CD8-positive, alpha-beta memory T cell (primary cell): ENCODE data around the gene AVPR2. TPM values are rescaled to one million over a fixed set of nuclear protein-coding genes. Genes with fewer than 3 reads are reported as not detected.

Experiments
- CTCF ChIA-PET: fragments of 350-600 bp; sonication (Branson Sonifier 250); formaldehyde crosslinking; loops from one replicate; lab custom pipeline; 2021; ENCODE audit warnings: antibody characterized with exemption; lab: Charles Lee
- POLR2A ChIA-PET: fragments of 350-600 bp; sonication (Branson Sonifier 250); formaldehyde crosslinking; loops from one replicate; lab custom pipeline; 2021; ENCODE audit warnings: antibody characterized with exemption; lab: Charles Lee
- DNase-seq, 5 donors: peaks; one replicate each; pipeline versions ENCODE4 v3.0.0 to v3.0.0-alpha.2; 2020 to 2022; ENCODE audit warnings: mixed read lengths in 1 of 5
- H3K27ac ChIP-seq: one replicate; pipeline ENCODE4 v1.7.0; 2013; ENCODE audit warnings: low read depth, mild to moderate bottlenecking, low read length, moderate library complexity
- H3K27me3 ChIP-seq: 2 replicates; pipeline ENCODE4 v1.7.0; 2013; ENCODE audit warnings: low read length, mild to moderate bottlenecking; ENCODE audit not compliant: insufficient read depth, poor library complexity, severe bottlenecking
- H3K36me3 ChIP-seq: 2 replicates; pipeline ENCODE4 v1.7.0; 2013; ENCODE audit warnings: mild to moderate bottlenecking, low read length, moderate library complexity; ENCODE audit not compliant: insufficient read depth
- H3K4me1 ChIP-seq: 2 replicates; pipeline ENCODE4 v1.7.0; 2013; ENCODE audit warnings: mild to moderate bottlenecking, low read length, moderate library complexity; ENCODE audit not compliant: insufficient read depth
- H3K4me3 ChIP-seq: 2 replicates; pipeline ENCODE4 v1.7.0; 2013; ENCODE audit warnings: mild to moderate bottlenecking, low read length
- H3K9me3 ChIP-seq: 2 replicates; pipeline ENCODE4 v1.7.0; 2013; ENCODE audit warnings: mild to moderate bottlenecking, low read length
- H3K27ac Mint-ChIP-seq, 8 donors: one replicate each; pipeline ENCODE4 v1.8.0; 2020 to 2021; ENCODE audit warnings: mixed read lengths in 8 of 8, mild to moderate bottlenecking in 6 of 8, inconsistent platforms in 3 of 8, moderate library complexity in 3 of 8
- H3K27me3 Mint-ChIP-seq, 2 donors: one replicate each; pipeline ENCODE4 v1.8.0; 2020 to 2021; ENCODE audit warnings: mixed read lengths in 2 of 2, mild to moderate bottlenecking in 1 of 2, moderate library complexity in 1 of 2
- H3K36me3 Mint-ChIP-seq, 3 donors: one replicate each; pipeline ENCODE4 v1.8.0; 2020 to 2021; ENCODE audit warnings: mixed read lengths in 3 of 3, inconsistent platforms in 1 of 3, mild to moderate bottlenecking in 1 of 3
- H3K4me1 Mint-ChIP-seq, 3 donors: one replicate each; pipeline ENCODE4 v1.8.0; 2020 to 2021; ENCODE audit warnings: mixed read lengths in 3 of 3, inconsistent platforms in 1 of 3, mild to moderate bottlenecking in 1 of 3
- H3K4me3 Mint-ChIP-seq, 7 donors: one replicate each; pipeline ENCODE4 v1.8.0; 2020 to 2021; ENCODE audit warnings: mixed read lengths in 7 of 7, mild to moderate bottlenecking in 6 of 7, moderate library complexity in 4 of 7, inconsistent platforms in 2 of 7
- H3K9me3 Mint-ChIP-seq, 5 donors: one replicate each; pipeline ENCODE4 v1.8.0; 2020 to 2022; ENCODE audit warnings: mixed read lengths in 5 of 5, mild to moderate bottlenecking in 3 of 5, moderate library complexity in 2 of 5, inconsistent platforms in 1 of 5
- polyA plus RNA-seq: library from polyadenylated mRNA; unstranded; fragments of 300-500 nt; fragmentation: Illumina TruSeq; gene quantifications from one replicate; pipeline ENCODE4 v1.2.3, GENCODE V29; 2021
- total RNA-seq, 2 experiments: library from RNA; stranded (reverse); gene quantifications; one replicate each; pipeline ENCODE4 v1.2.3, GENCODE V29; 2021

AVPR2 gene
- total and polyA plus RNA-seq, 3 experiments from 2014 or later, result not detected

DNA sequence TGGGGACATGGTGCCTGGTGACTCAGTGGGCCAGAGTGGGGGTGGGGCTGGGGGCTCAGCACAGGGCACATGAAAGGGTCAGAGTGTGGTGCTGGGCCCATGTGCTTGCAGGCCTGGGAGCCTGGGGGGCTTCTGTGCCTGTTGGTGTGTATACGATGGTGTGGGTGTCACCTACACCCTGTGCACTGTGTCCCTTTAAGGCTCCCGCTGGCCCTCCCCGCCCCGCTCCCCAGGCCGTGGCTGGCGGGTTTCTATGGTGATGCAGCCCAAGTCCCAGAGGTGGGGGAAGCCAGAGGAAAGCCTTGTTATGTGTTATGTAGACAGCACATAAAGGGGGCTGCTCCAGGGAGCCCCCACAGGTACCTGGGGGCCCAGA lies 24.0 kb upstream of the AVPR2 start:
- POLR2A ChIA-PET, result no interaction called here
- Histone ChIP-seq H3K27me3 (peaks cover 15% of the 10 kb centered on the region), H3K4me3 (no peak overlapping the region), H3K36me3 (no peaks in the 10 kb centered on the region), H3K9me3 (no peaks in the 10 kb centered on the region), H3K27ac (no peak overlapping the region), H3K4me1 (peaks cover 6% of the 10 kb centered on the region)
- no peaks in the 10 kb centered on the region for H3K9me3 Mint-ChIP-seq
- CTCF ChIA-PET, result no interaction called here
- H3K4me3 Mint-ChIP-seq, result no peak overlapping the region
- DNase-seq, result no peak
- peaks cover 5 to 16% (median 14%) of the 10 kb centered on the region in 3 donors for H3K4me1 Mint-ChIP-seq
- peaks cover 33 to 51% of the 10 kb centered on the region in 2 donors for H3K27me3 Mint-ChIP-seq
- H3K36me3 Mint-ChIP-seq, result peaks cover 0 to 3% (median 0%) of the 10 kb centered on the region in 3 donors
- H3K27ac Mint-ChIP-seq, result no peak overlapping the region

DNA sequence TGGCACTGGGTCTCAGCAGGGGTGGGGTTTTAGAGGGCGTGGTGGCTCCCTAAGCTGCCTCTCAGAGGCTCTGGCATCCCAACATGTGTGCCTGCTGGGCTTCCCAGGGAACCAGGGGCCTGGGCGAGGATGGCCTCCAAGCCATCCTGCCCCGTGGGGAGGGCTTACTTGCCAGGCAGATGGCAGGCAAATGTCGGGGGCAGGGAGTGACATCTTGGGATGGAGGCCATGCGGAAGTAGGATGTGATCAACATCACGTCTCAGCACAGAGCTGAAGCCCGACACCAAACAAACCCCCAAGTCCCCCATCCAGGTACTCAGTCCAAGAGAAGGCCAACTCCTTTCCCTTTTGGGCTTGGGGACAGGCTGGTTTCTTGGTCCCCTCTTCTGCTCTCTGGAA lies 23.2 kb upstream of the AVPR2 start:
- DNase-seq, result no peak
- peaks cover 30 to 48% of the 10 kb centered on the region in 2 donors for H3K27me3 Mint-ChIP-seq
- H3K4me3 Mint-ChIP-seq, result no peak overlapping the region
- no peaks in the 10 kb centered on the region for H3K9me3 Mint-ChIP-seq
- CTCF ChIA-PET, result no interaction called here
- H3K4me1 Mint-ChIP-seq, result peaks cover 5 to 16% (median 12%) of the 10 kb centered on the region in 3 donors
- Histone ChIP-seq H3K27ac (no peak overlapping the region), H3K4me3 (no peak overlapping the region), H3K4me1 (peaks cover 6% of the 10 kb centered on the region), H3K36me3 (no peaks in the 10 kb centered on the region), H3K9me3 (no peaks in the 10 kb centered on the region), H3K27me3 (peaks cover 15% of the 10 kb centered on the region)
- POLR2A ChIA-PET, result no interaction called here
- H3K36me3 Mint-ChIP-seq, result peaks cover 0 to 3% (median 0%) of the 10 kb centered on the region in 3 donors
- H3K27ac Mint-ChIP-seq, result no peak overlapping the region

DNA sequence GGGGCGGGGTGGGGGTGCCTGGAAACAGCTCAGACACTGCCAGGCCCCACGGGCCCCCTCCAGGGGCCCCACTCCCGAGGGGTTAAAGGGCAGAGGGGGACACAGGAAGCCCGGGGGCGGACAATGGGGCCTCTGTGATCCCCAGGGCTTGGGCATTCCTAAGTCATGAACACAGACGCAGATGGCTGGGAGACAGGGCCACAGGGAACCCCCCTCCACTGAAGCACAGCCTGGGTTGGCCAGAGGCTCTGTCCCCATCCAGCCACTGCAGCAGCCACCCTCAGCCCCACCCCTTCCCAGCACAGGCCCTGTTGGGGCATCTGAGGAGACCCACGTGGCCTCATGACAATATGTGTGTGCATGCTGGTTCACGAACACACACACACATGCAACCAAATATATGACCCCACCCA lies 22.4 kb upstream of the AVPR2 start:
- H3K27ac ChIP-seq, result no peak overlapping the region
- DNase-seq, result no peak
- no peaks in the 10 kb centered on the region for H3K9me3 ChIP-seq
- Mint-ChIP-seq H3K27me3 (peaks cover 28 to 49% of the 10 kb centered on the region in 2 donors), H3K9me3 (no peaks in the 10 kb centered on the region), H3K36me3 (peaks cover 0 to 3% (median 0%) of the 10 kb centered on the region in 3 donors), H3K4me3 (no peak overlapping the region), H3K27ac (no peak overlapping the region), H3K4me1 (peaks cover 5 to 16% (median 11%) of the 10 kb centered on the region in 3 donors)
- ChIA-PET CTCF (no interaction called here), POLR2A (interaction anchor here (0.6 kb wide), 1 partner anchor 100 kb away, joined by 3 read pairs; no protein-coding TSS in a partner anchor)
- no peaks in the 10 kb centered on the region for H3K36me3 ChIP-seq
- H3K4me1 ChIP-seq, result peaks cover 6% of the 10 kb centered on the region
- H3K27me3 ChIP-seq, result peaks cover 15% of the 10 kb centered on the region
- H3K4me3 ChIP-seq, result no peak overlapping the region

DNA sequence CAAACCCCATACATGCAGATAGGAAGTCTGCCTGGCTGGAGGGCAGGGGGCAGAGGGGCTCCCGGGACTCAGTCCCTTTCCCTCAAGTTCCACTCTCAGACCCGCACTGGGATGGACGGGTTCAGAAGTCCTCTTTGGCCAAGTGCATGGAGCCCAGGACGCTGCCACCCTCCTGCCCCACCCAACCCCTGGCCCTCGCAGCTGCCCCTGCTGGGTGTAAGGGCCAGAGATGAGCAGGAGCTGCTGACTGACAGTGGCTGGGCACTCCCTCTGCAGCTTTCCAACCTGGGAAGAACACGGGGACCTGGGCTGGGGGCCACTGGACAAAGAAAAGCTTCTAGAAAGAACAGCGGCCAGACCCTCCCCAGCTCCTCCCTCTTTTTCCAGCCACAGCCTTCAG lies 21.9 kb upstream of the AVPR2 start:
- Histone ChIP-seq H3K4me3 (no peak overlapping the region), H3K27me3 (peaks cover 15% of the 10 kb centered on the region), H3K9me3 (no peaks in the 10 kb centered on the region), H3K36me3 (no peaks in the 10 kb centered on the region), H3K27ac (no peak overlapping the region), H3K4me1 (peaks cover 6% of the 10 kb centered on the region)
- ChIA-PET CTCF (no interaction called here), POLR2A (interaction anchor here (0.6 kb wide), 1 partner anchor 100 kb away, joined by 3 read pairs; no protein-coding TSS in a partner anchor)
- peaks cover 5 to 16% (median 11%) of the 10 kb centered on the region in 3 donors for H3K4me1 Mint-ChIP-seq
- DNase-seq, result no peak
- no peak overlapping the region for H3K4me3 Mint-ChIP-seq
- H3K9me3 Mint-ChIP-seq, result peaks cover 0 to 2% (median 0%) of the 10 kb centered on the region in 5 donors
- H3K36me3 Mint-ChIP-seq, result peaks cover 0 to 3% (median 0%) of the 10 kb centered on the region in 3 donors
- peaks cover 29 to 51% of the 10 kb centered on the region in 2 donors for H3K27me3 Mint-ChIP-seq
- no peak overlapping the region for H3K27ac Mint-ChIP-seq

DNA sequence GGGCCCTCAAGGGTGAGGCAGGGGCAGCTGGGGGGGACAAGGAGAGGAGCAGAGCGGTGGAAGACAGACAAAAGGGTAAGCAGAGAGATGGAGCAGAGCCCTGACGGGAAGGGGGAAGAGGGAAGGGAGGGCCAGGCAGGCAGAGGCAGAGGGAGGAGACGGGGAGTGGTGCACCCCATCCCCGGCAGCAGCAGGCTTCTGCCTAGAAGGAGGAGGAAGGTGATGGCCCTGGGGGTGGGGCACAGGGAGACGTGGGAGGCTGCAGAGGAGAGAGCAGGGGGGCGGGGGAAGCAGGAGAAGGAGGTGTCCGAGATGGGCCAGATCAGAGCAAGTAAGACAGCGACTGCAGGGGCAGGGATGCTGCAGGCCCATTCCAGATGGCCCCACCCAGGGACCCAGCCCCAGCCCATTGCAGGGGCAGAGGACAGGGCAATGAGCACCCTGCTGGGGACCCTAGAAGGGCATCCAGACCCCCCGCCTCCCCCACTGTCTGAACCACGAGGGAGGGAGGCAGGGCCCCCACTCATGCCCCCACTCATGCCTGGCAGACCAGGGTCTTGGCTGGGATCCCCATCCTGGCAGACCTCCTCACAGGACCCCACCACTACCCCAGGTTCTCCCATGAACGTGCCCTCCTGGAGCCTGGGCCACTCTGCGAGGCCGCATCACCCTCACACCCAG lies 21.2 kb upstream of the AVPR2 start:
- H3K4me1 Mint-ChIP-seq, result peaks cover under 1 to 12% (median 7%) of the 10 kb centered on the region in 3 donors
- peak overlapping the region in 1 of 8 donors; percentile 60 for H3K27ac Mint-ChIP-seq
- Histone ChIP-seq H3K4me3 (no peak overlapping the region), H3K9me3 (no peaks in the 10 kb centered on the region), H3K27me3 (peaks cover 15% of the 10 kb centered on the region), H3K4me1 (peaks cover 6% of the 10 kb centered on the region), H3K27ac (no peak overlapping the region), H3K36me3 (no peaks in the 10 kb centered on the region)
- peaks cover 0 to 3% (median 0%) of the 10 kb centered on the region in 3 donors for H3K36me3 Mint-ChIP-seq
- DNase-seq, result no peak
- POLR2A ChIA-PET, result no interaction called here
- H3K4me3 Mint-ChIP-seq, result no peak overlapping the region
- H3K9me3 Mint-ChIP-seq, result peaks cover 0 to 2% (median 0%) of the 10 kb centered on the region in 5 donors
- CTCF ChIA-PET, result no interaction called here
- peaks cover 28 to 49% of the 10 kb centered on the region in 2 donors for H3K27me3 Mint-ChIP-seq

DNA sequence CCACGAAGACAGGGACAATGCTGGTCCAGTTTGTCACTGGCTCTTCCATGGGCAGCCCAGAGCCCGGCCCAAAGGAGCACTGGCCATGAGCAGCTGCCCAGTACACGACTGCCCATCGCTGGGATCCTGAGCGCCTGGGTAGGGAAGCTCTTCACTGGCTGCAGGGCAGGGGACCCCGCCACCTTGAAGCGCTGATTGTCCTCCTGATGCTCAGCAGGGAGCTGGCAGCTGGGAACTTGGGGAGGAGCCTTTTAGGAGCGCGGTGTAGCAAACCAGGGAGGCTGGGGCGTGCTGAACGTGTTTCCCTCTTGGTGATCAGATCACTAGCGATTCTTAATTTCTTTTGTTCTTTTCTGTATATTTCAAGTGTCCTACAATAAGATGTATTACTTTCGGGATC lies 20.3 kb upstream of the AVPR2 start:
- Histone ChIP-seq H3K27me3 (peaks cover 15% of the 10 kb centered on the region), H3K36me3 (no peaks in the 10 kb centered on the region), H3K4me1 (peaks cover 6% of the 10 kb centered on the region), H3K4me3 (no peak overlapping the region), H3K9me3 (no peaks in the 10 kb centered on the region), H3K27ac (no peak overlapping the region)
- Mint-ChIP-seq H3K9me3 (peaks cover 0 to 2% (median 0%) of the 10 kb centered on the region in 5 donors), H3K36me3 (peaks cover 0 to 3% (median 0%) of the 10 kb centered on the region in 3 donors), H3K4me1 (peaks cover 0 to 8% (median 5%) of the 10 kb centered on the region in 3 donors), H3K27ac (no peak overlapping the region), H3K27me3 (peaks cover 23 to 42% of the 10 kb centered on the region in 2 donors), H3K4me3 (peak overlapping the region in 4 of 7 donors; percentile 1 to 59 (median 21))
- POLR2A ChIA-PET, result no interaction called here
- DNase-seq, result no peak
- CTCF ChIA-PET, result no interaction called here

DNA sequence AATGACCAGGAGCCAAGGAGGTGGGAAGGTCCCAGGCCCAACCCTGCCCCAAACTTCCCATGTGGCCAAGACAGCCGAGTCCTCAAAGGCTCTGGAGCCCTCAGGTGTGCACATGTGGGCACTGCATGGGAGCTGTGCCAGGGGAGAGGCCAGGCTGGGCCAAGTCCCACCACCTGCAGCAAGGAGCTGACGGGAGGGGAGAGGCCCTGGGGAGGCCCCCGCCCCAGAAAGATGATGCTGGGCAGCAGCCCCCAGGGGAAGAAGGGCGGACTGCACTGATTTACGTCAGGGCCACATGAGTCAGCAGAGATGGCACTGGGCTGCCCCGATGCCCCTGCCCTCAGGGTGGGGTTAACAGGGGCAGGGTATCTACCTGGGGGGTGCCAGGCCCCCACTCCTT lies 19.9 kb upstream of the AVPR2 start:
- Mint-ChIP-seq H3K4me3 (peak overlapping the region in 3 of 7 donors; percentile 13 to 59 (median 29)), H3K4me1 (peaks cover 0 to 5% (median 4%) of the 10 kb centered on the region in 3 donors), H3K9me3 (peaks cover 0 to 2% (median 0%) of the 10 kb centered on the region in 5 donors), H3K27ac (no peak overlapping the region), H3K27me3 (peaks cover 18 to 38% of the 10 kb centered on the region in 2 donors), H3K36me3 (peaks cover 0 to 3% (median 0%) of the 10 kb centered on the region in 3 donors)
- Histone ChIP-seq H3K4me1 (peaks cover 6% of the 10 kb centered on the region), H3K4me3 (no peak overlapping the region), H3K36me3 (no peaks in the 10 kb centered on the region), H3K27ac (no peak overlapping the region), H3K9me3 (no peaks in the 10 kb centered on the region), H3K27me3 (peaks cover 15% of the 10 kb centered on the region)
- DNase-seq, result no peak
- ChIA-PET POLR2A (no interaction called here), CTCF (no interaction called here)

DNA sequence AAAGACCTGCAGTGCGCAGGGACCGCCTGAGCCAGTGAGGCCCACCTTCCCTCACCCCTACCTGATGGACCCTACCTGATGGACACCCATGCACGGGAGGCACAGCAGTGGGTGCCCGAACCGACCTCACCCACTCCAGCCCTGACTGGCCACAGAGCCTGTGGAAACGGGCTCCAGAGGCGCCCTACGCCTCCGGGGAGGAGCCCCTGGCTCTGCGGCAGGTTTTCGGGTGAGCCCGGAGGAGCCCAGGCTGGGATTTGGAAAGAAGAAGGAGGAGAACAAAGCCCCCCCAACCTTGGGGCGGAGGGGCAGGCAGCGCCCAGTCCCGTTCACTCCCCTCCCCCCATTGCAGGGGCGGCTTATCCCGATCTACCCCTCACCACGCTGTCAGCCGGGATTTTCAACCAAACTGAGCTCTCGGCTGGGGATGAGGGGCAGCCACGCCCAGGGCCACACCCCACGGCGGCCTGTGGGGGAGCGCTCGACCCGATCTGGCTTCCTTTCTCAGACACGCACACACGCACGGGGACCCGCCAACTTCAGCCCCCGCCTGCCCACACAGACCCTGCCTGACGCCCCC lies 19.2 kb upstream of the AVPR2 start:
- Mint-ChIP-seq H3K4me1 (peaks cover 0 to 5% (median 4%) of the 10 kb centered on the region in 3 donors), H3K36me3 (peaks cover 0 to 3% (median 0%) of the 10 kb centered on the region in 3 donors), H3K27me3 (peaks cover 18 to 38% of the 10 kb centered on the region in 2 donors), H3K9me3 (peaks cover 0 to 2% (median 0%) of the 10 kb centered on the region in 5 donors), H3K27ac (peak overlapping the region in 1 of 8 donors; percentile 57), H3K4me3 (peak overlapping the region in 4 of 7 donors; percentile 28 to 43 (median 38))
- Histone ChIP-seq H3K4me1 (peaks cover 6% of the 10 kb centered on the region), H3K9me3 (no peaks in the 10 kb centered on the region), H3K4me3 (no peak overlapping the region), H3K27me3 (peaks cover 15% of the 10 kb centered on the region), H3K27ac (no peak overlapping the region), H3K36me3 (no peaks in the 10 kb centered on the region)
- ChIA-PET POLR2A (no interaction called here), CTCF (no interaction called here)
- DNase-seq, result no peak
